Thyroid gland (tissue), 4 donors: ENCODE measurements around the gene KDM1A.

Source experiments
- CTCF ChIP-seq, 6 experiments: fragments of 200-600 bp in 3 of 6; fragments of 450-650 bp in 3 of 6; sonication (generic) in 3 of 6; IDR thresholded peaks; one replicate each; pipeline ENCODE4 v1.5.1; 2016 to 2019; ENCODE audit warnings: antibody characterized with exemption in 6 of 6, mild to moderate bottlenecking in 2 of 6, inconsistent platforms in 1 of 6, moderate library complexity in 1 of 6
- POLR2A ChIP-seq, 2 donors: fragments of 450-650 bp; IDR thresholded peaks; one replicate each; pipeline ENCODE4 v1.6.1; 2017; ENCODE audit warnings: antibody characterized with exemption in 2 of 2, mild to moderate bottlenecking in 2 of 2, moderate library complexity in 1 of 2

DNA sequence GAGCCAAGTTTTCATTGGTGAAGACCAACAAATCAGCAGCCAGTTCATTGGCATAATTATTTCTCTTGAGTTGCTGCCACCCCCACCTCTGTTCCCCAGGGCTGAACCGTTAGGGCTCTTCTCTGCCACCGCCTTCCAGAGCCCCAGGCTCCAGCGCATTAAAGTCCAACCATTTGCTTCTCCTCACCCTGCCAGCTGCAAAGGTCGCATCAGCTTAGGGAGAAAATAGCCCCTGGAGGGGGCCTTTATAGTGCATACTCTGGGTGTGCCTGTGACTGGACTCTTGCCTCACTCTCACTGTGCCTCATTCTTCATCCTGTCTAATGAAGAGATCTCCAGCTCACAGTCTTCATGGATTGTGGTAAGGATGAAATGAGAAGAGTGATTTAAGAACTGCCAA, 50.4 kb downstream of the KDM1A start:
- TF ChIP-seq CTCF (IDR thresholded peaks at IDR 0.05) (no peak), POLR2A (IDR thresholded peaks at IDR 0.05) (no peak)
